Tibial nerve (tissue), 4 donors: Measurements from ENCODE around the gene MLLT10. TPM values are rescaled to one million over a fixed set of nuclear protein-coding genes. Genes with fewer than 3 reads are reported as not detected.

Experiments used
- DNase-seq, 2 donors: peaks; one replicate each; pipeline ENCODE4 v3.0.0-alpha.2; 2019; ENCODE audit warnings: low spot score in 2 of 2
- H3K27ac ChIP-seq, 4 donors: fragments of 200-600 bp; sonication (generic) in 3 of 4; one replicate each; pipeline ENCODE4 v1.5.1; 2017 to 2019; ENCODE audit warnings: mild to moderate bottlenecking in 1 of 4
- H3K27me3 ChIP-seq, 2 donors: fragments of 200-600 bp; sonication (generic) in 1 of 2; one replicate each; pipeline versions ENCODE4 v1.5.1 to v1.6.0; 2017 to 2019
- H3K36me3 ChIP-seq, 3 donors: fragments of 200-600 bp; sonication (generic); one replicate each; pipeline ENCODE4 v1.5.1; 2018 to 2019
- H3K4me1 ChIP-seq, 4 donors: fragments of 200-600 bp; sonication (generic) in 3 of 4; one replicate each; pipeline ENCODE4 v1.5.1; 2017 to 2019
- H3K4me3 ChIP-seq, 4 donors: fragments of 200-600 bp; sonication (generic) in 3 of 4; one replicate each; pipeline ENCODE4 v1.5.1; 2017 to 2019; ENCODE audit warnings: mild to moderate bottlenecking in 1 of 4, moderate library complexity in 1 of 4
- H3K9me3 ChIP-seq, 4 donors: fragments of 200-600 bp; sonication (generic) in 3 of 4; one replicate each; pipeline ENCODE4 v1.5.1; 2017 to 2019
- EP300 ChIP-seq, 2 donors: sonication (generic); formaldehyde crosslinking; IDR thresholded peaks; one replicate each; pipeline ENCODE4 v1.6.1; 2017; ENCODE audit warnings: antibody characterized with exemption in 2 of 2, mild to moderate bottlenecking in 1 of 2
- POLR2A ChIP-seq, 2 donors: fragments of 450-650 bp; IDR thresholded peaks; one replicate each; pipeline ENCODE4 v1.6.1; 2017; ENCODE audit warnings: antibody characterized with exemption in 2 of 2, mild to moderate bottlenecking in 2 of 2, moderate library complexity in 2 of 2
- WGBS, 2 donors: methylation state at CpG; one replicate each; pipeline ENCODE4 v1.1.5; 2018; 5-methylcytosine and 5-hydroxymethylcytosine counted together
- total RNA-seq, 4 donors: library from RNA; depleted of rRNA; stranded (reverse); fragments of >200 nt; gene quantifications; one replicate each; pipeline ENCODE4 v1.1.0, GENCODE V29; 2016
- TF ChIP-seq, protein P1 (sequence below), 5 experiments: fragments of 200-600 bp in 3 of 5; fragments of 450-650 bp in 2 of 5; sonication (generic) in 3 of 5; IDR thresholded peaks; one replicate each; pipeline ENCODE4 v1.5.1; 2016 to 2019; ENCODE audit warnings: antibody characterized with exemption in 5 of 5, mild to moderate bottlenecking in 3 of 5, moderate library complexity in 2 of 5

The MLLT10 gene
- total RNA-seq, 4 donors from 2014 or later = 40.6 to 60.9 (median 47.5) TPM

DNA sequence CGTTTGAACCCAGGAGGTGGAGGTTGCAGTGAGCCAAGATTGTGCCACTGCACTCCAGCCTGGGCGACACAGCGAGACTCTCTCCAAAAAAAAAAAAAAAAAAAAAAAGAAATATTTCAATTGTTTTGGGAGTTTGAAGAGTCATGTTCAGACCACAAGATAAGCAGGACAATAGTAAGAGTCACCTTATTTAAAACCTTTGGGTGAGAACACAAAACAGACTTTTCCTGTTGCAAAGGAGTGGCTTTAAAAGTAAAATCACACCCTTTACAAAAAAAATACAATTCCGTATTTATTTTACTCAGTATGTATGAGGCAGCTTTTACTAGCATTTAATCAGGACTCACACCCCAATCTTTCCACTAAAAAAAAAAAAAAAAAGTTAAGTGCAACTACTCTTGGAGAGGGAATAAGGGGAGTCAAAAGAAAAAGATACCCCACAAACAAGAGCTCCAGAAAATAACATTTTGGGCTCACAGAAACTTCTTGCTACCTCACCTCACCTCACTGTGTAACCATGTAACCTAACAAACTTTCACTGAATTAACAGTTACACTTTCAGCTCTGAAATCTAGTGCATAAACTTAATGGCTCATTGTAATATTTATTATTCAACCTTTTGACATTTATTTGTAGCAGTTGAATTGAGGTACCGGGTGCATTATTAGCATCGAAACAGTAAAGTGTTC lies 19.8 kb upstream of the MLLT10 start:
- 59 to 66% methylated on average over 6 of the region's 6 CpGs for WGBS, 2 donors
- Histone ChIP-seq H3K9me3 (no peaks in the 10 kb centered on the region), H3K4me3 (peak overlapping the region in 1 of 4 donors; percentile 76), H3K27me3 (peaks cover 0 to 21% of the 10 kb centered on the region in 2 donors), H3K4me1 (peaks cover 0 to 49% (median 4%) of the 10 kb centered on the region in 4 donors), H3K27ac (peak overlapping the region in 2 of 4 donors; percentile 89 to 94), H3K36me3 (no peaks in the 10 kb centered on the region)
- DNase-seq = no peak
- TF ChIP-seq POLR2A (IDR thresholded peaks at IDR 0.05) = no peak

DNA sequence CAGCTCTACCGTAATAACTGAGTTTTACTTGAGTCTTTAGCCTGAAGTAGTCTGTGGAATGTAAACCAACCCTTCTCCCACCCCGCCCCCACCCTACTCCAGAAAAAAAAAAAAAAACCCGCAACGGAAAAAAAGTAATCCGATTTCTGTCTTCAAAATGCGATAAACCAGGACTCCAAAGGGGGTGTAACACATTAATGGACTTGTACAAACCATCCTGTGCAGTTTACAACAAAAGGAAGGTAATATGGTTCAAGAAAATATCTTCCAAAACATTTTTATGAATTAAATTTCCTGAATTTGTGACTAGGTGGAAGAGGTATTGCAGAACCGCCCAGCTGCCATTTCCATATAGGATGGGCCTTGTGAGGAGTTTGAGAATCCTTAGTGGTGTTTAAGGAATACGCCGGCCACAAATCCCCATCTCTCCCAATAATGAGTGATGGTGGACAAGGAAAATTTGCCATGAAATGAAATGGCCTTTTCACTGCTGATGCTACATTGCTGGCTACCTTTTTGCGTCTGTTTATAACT lies 19.1 kb upstream of the MLLT10 start:
- no peak for TF ChIP-seq EP300 (IDR thresholded peaks at IDR 0.05)
- no peak for TF ChIP-seq POLR2A (IDR thresholded peaks at IDR 0.05)
- TF ChIP-seq, protein P1, sequence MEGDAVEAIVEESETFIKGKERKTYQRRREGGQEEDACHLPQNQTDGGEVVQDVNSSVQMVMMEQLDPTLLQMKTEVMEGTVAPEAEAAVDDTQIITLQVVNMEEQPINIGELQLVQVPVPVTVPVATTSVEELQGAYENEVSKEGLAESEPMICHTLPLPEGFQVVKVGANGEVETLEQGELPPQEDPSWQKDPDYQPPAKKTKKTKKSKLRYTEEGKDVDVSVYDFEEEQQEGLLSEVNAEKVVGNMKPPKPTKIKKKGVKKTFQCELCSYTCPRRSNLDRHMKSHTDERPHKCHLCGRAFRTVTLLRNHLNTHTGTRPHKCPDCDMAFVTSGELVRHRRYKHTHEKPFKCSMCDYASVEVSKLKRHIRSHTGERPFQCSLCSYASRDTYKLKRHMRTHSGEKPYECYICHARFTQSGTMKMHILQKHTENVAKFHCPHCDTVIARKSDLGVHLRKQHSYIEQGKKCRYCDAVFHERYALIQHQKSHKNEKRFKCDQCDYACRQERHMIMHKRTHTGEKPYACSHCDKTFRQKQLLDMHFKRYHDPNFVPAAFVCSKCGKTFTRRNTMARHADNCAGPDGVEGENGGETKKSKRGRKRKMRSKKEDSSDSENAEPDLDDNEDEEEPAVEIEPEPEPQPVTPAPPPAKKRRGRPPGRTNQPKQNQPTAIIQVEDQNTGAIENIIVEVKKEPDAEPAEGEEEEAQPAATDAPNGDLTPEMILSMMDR (IDR thresholded peaks at IDR 0.05) = no peak
- 51 to 53% methylated on average over 10 of the region's 10 CpGs for WGBS, 2 donors
- H3K27me3 ChIP-seq = peaks cover 0 to 21% of the 10 kb centered on the region in 2 donors
- peak overlapping the region in 2 of 4 donors; percentile 89 to 94 for H3K27ac ChIP-seq
- no peaks in the 10 kb centered on the region for H3K9me3 ChIP-seq
- no peak for DNase-seq
- no peaks in the 10 kb centered on the region for H3K36me3 ChIP-seq
- H3K4me1 ChIP-seq = peaks cover 0 to 54% (median 4%) of the 10 kb centered on the region in 4 donors
- H3K4me3 ChIP-seq = peak overlapping the region in 2 of 4 donors; percentile 5 to 76

DNA sequence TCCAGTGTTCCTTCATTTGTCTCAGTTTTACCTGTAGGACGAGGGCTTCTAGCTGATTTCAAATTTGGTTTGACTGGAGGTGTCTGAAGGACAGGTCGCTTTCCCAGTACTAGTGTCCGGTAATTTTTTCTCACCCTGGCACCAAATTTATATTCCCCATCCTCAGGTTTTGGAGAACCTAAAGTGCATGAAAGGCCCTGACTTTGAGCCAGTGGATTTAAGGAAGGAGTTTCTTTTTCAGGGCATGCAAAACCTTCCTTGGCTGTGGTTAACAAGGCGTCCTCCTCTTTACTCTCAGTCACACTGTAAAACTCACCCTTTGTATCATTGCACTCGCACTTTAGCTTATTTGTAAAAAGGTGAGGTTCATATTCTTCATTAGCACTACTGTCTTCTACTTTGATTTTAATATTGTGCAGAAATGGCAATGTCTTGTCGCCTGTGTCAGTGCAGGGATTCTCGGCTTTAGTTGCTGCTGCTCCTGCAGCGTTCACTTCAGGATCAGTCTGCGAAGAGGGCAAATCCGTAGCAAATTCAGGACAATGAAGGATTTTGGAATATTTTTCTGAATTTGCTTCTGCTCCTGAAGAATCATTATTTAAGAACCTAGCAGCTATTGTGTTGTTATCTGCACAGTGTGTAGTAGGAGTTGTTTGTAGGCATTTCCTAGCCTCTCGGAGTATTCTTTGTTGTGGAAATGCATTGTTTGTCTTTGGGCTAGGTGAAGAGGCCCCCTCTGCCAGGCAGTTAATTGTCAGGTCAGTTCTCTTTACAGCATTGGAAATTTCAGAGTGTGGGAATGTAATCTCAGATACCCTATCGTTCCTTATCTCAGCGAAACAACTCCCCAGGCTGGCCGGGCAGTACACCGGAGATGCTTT lies 18.4 kb upstream of the MLLT10 start:
- Histone ChIP-seq H3K4me3 (peak overlapping the region; percentile 49 to 76 (median 56)), H3K36me3 (no peaks in the 10 kb centered on the region), H3K27ac (peak overlapping the region; percentile 29 to 94 (median 82)), H3K9me3 (no peaks in the 10 kb centered on the region), H3K4me1 (peaks cover 0 to 57% (median 2%) of the 10 kb centered on the region in 4 donors), H3K27me3 (peaks cover 0 to 18% of the 10 kb centered on the region in 2 donors)
- no peak for DNase-seq
- WGBS, 2 donors = 42 to 50% methylated on average over 15 of the region's 15 CpGs
- TF ChIP-seq POLR2A (IDR thresholded peaks at IDR 0.05) (no peak), EP300 (IDR thresholded peaks at IDR 0.05) (no peak)
- TF ChIP-seq, protein P1 (IDR thresholded peaks at IDR 0.05) = no peak

- no peak for DNase-seq
- Histone ChIP-seq H3K9me3 (no peaks in the 10 kb centered on the region), H3K36me3 (no peaks in the 10 kb centered on the region), H3K27ac (peak overlapping the region; percentile 29 to 99 (median 84)), H3K27me3 (peaks cover 0 to 14% of the 10 kb centered on the region in 2 donors), H3K4me3 (peak overlapping the region; percentile 49 to 76 (median 56)), H3K4me1 (peaks cover 0 to 57% (median 2%) of the 10 kb centered on the region in 4 donors)
- WGBS, 2 donors = 0% methylated on average over 23 to 27 of the region's 86 CpGs
- TF ChIP-seq, protein P1 (IDR thresholded peaks at IDR 0.05) = no peak
- no peak for TF ChIP-seq POLR2A (IDR thresholded peaks at IDR 0.05)
- peak in 1 of 2 donors; percentile 33 for TF ChIP-seq EP300 (IDR thresholded peaks at IDR 0.05)
These were observed 17.5 kb upstream of the MLLT10 start for GRCh38 chr10:21516242-21517131.
